Superior temporal gyrus (tissue), 1 donor: ENCODE measurements around the gene NKAIN4.
A peak's percentile ranks its signal among the peaks of the same experiment; 100 is the strongest.

Experiments used
- DNase-seq: peaks from one replicate; pipeline ENCODE4 v3.0.0-alpha.2; 2016; ENCODE audit errors: extremely low spot score

The NKAIN4 gene

DNA sequence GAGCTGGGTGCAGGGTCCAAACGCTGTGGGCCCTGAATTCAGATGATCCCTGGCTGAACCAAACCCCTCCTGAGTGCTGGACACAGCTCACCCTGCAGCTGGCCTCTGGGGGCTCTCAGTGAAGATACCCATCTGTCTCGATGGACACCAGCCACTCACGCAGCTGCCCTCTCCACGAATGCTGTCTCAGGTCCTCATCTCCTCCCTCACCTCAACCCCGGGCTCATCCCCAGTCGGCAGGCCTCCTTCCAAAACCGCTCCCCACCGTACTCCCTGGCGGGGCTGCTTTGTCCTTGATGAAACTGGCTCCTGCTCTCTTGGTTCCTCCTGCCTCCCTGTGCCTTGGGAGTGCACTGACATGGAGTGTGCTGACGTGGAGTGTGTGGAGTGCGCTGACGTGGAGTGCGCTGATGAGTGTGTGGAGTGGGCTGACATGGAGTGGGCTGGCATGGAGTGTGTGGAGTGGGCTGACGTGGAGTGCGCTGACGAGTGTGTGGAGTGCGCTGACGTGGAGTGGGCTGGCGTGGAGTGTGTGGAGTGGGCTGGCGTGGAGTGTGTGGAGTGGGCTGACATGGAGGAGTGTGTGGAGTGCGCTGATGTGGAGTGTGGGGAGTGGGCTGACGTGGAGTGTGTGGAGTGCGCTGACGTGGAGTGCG is 34.3 kb downstream of the NKAIN4 start:
- DNase-seq, result no peak

GRCh38 chr20:63219447-63219821 is 34.8 kb downstream of the NKAIN4 start:
- no peak for DNase-seq

DNA sequence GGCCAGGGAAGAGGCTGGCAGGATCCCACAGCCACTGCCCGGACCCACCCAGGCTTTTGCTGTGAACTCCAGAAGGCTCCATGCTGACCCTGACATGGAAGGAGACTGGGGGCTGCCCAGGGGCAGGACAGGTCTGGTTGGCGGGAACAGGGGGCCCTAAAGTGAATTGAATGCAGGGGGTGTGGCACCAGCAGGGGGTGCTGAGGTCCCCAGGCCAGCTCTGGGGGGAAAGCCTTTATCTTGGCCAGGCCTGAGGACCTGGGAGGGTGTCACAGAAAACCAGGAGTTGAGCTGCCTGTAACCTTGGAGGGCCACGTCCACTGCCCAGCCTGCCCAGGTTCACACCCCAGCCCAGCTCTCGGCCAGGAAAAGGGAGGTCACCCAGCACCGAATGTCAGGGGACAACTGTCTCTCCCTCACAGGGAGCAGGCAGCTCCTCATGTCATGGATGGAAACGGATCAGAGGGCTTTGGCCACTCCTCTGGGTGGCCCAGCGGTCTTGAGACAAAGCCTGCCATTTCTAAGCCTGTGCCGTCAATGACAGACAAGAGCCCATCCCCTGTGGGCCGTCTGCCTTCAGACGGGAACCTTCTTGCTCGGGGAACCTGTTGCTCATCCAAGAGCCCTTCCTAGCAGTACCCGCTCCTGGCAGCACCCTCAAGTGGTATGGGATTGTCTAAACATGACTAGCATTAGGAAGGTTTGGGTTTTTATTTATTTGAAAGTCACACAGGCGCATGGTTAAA is 35.4 kb downstream of the NKAIN4 start:
- DNase-seq, result no peak

DNA sequence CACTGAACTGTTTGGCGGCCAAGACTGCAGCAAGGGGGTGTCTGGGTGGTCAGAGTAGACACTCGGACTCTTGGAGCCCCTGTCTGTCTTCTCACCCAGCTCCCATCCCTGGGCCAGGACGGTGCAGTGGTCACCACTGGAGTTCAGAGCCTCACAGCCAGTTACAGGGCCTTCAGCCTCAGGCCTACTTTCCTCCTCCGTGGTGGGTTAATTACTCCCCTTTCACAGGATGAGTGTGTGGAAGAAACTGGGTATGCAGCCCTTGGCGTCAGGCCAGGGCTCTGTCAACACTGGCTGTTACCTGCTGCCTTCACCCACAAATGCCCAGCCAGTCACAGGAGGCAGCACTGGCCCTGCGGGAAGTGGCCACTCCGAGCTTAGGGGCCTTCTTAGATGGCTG is 36.6 kb downstream of the NKAIN4 start:
- no peak for DNase-seq

DNA sequence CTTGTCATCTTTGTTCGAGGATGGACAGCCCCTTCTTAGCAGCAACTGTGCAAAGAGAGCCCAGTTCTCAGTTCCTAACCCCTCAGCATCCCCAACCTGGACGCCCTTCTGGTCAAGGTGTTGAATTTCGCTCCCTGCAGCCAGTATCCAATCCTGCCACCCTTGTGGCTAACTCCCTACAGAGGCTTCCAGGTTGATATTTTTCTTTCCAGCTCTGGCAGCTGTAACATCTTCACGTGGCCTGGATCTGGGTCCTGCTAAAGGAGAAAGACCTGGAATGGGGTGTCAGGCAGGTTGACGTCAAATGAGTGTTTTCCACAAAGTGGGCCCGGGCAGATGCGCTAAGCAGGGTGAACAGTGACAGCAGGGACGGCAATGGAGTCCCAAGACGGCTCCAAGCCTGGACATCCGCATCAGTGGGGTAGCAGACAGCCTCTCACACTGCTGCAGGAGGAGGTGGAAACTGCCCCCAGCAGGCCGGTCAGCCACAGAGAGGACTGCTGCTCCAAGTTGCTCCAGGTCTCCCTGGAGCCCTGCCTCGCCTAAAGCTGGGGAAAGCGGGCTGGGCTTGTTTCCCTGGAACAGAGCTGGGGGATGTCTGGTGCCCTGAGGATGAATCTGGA is 37.3 kb downstream of the NKAIN4 start:
- DNase-seq, result no peak

DNA sequence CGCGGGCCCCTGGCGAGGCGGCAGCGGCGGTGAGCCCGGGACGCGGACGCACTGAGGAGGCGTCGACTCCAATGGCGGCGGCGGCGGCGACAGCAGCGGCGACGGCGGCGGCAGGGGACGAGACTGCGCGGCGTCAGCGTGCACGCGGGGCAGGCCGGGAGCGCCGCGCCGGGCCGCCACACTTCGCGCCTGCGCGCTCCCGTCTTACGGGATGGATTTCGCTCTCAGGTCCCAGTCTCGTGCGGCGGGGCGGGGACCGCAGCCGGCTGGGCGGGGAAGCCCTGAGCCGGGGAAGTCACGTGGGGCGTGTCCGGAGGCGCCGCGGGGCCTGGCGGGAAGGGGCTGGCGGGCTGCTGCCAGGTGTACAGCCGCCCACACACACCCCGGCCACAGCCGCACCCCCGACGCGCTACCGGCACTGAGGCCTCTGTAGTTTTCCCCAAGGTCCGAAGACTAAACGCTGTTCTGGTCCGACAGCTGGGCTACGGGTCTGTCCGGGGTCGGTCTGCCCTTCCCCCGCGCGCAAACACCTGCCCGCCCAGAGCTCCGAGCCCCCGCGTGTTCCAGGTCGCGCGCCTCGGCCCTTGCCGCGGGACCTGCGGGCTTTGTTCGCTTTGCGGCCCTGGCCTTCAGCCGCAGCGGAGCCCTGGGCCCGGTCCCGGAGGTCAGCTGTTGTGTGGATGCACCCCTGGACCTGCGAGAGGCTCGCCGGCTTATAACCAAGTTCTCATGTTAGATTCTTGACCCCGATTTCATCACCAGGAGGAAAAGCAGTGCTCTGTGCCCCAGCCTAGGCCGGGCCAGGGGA is 38.0 kb downstream of the NKAIN4 start, which contains the start of gene YTHDF1:
Gene YTHDF1 (minus strand): TSS at position 91 of the 808 bp plus-strand sequence. CDS start 239 bp downstream, outside the sequence.
- DNase-seq, result peak; percentile 96

GRCh38 chr20:63215101-63216040 is 38.9 kb downstream of the NKAIN4 start:
- no peak for DNase-seq

- DNase-seq, result no peak
Measured at GRCh38 chr20:63214514-63214913, 39.7 kb downstream of the NKAIN4 start.

GRCh38 chr20:63212792-63213191 is 41.5 kb downstream of the NKAIN4 start:
- no peak for DNase-seq

DNA sequence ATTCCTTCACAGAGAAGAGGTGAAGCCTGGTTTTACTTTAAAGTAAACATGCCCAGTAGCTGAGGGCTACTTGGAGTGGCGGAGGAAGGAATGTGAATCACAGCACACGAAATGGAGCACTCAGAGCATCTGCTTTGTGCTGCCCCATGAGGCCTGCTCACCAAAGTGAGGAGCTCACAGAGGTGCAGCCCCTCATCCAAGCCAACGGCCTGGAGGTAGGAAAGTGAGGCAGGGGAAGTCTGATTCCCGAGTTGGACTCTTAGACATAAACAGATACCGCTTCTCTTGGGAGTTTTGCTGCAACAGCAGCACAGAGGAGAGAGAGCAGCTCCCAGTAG is 41.9 kb downstream of the NKAIN4 start:
- DNase-seq, result no peak

DNA sequence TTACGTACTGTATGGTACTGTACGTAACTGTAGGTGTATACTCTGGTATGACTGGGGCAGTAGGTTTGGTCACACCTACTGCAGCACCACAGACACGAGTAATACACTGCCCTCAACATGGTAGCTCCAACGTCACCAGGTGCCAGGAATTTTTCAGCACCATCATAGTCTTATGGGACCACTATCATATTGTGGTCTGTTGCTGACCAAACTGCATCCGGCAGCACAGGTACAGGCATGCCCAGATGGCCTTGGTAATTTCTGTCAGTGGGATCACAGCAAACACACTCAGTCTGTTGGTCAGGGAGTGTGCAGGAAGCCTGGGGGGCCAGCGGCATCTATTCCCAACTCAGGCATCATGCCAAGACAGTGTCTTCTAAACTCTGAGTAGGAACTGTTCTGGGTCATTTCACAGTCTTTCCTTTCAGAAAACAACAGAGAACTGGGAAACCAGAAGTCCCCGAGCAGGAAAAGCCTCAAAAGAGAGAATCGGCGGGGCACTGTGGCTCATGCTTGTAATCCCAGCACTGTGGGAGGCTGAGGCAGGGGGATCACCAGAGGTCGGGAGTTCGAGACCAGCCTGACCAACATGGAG is 44.2 kb downstream of the NKAIN4 start:
- no peak for DNase-seq

DNA sequence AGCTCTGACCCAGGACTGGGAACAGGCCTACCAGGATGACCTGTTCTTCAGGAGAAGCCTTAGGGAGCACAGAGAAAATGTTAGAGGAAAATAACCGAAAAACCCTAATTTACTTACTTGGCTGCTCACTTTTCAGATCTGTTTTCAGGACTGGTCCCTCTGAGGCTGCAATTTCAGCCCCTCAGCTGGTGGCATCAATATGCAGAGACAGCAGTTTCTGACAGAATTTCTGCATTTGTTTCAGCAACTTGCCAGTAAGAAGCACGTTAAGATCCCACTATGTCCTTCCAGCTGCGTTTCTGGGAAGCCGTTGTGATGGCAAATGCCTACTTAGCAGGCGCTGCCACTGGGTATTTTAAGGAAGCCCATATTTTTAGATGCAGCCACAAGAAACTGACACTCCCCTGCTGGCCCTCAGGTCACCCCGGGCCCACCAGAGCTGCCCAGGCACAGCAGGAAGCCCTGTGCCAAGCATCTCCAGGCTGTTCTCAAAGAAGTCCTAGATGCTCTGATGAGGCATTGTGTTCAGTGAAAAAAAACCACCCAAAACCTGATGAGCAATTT is 45.8 kb downstream of the NKAIN4 start:
- no peak for DNase-seq

- no peak for DNase-seq
Measured at GRCh38 chr20:63206878-63207277, 47.4 kb downstream of the NKAIN4 start.

DNA sequence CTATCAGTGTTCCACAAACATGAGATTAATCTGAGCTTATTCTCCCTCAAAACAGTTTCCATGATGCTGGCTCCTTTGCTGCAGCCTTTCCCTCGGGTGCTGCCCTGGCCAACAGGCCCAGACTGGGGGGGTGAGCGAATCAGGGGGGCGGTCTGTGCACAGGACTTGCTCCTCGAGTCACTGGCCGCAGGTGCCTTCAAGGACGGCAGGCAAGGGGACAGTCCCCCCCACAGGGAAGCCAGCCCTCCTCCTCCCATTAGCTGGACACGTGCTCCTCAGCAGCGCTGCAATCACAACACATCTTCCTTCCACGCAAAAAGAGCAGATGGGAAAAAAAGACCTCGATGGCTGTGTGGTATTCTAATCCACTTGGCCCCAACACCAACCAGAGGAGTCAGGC is 48.4 kb downstream of the NKAIN4 start:
- no peak for DNase-seq

DNA sequence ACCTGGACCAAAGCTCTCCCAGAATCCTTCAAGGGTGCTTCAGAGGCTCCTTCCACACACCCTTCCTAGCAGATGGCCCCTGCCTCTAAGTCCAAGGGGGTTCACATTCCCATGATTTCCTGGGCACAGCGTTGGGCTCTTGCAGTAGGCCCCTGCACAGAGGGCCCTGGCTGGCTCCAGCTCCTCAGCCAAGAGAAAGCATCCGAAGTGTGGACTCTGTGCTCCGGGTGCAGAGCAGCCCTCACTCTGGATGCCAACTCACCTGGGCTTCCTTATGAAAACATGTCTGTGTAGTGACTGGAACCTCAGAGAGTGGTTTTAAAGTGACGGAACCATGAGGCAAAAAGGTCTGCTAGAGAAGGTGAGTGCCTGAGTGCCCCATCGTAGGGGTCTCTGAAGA is 49.9 kb downstream of the NKAIN4 start:
- no peak for DNase-seq

DNA sequence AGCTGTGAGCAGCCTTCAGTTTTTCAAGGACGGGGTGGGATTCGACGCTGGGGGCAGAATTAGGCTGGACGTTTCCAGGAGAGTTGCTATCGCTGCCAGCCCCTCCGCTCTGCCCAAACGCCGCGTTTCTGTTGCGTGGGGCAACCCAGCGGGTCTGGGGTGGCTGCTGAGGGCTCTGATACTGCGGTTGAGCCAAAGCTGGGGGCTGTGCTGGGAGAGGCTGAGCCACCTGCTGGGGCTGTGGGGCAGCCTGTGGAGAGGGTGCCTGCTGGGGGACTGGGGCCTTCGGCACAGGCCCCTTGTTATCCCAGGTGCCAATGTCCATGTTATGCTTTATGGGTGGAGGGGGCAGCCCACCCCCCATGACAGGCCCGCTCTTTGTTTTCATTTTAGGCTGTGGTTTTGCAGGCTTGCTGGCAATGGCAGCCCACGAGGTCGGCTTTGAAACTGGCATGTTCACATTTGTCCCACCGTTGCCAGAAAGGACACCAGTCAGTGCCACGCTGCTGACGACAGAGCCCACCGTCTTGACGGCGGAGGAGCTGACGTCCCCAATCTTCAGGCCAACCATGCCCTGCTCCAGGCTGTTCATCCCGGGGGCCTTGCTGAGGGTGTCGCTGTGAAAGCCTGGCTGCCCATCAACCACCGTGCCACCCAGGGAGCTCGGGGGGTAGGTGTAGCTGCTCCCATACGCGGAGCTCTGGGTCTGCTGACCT is 51.3 kb downstream of the NKAIN4 start:
- DNase-seq, result no peak

DNA sequence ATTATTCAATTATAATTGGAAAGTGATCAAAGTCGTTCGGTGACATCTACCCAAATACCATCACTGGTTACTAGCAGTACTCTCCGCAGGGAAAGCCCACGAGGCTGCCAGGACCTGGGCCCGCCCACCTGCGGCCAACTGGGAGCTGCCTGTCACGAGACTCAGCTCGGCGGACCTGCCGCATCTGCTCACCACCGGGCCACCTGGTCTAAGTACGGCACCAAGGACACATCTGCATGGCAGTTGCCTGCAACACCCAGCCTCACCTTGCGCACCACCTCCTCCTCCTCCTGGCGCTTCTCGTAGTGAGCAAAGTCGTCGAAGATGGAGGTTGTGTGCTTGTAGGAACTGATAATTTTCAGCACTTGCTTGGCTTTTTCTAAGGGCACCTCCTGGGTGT is 52.2 kb downstream of the NKAIN4 start:
- no peak for DNase-seq

DNA sequence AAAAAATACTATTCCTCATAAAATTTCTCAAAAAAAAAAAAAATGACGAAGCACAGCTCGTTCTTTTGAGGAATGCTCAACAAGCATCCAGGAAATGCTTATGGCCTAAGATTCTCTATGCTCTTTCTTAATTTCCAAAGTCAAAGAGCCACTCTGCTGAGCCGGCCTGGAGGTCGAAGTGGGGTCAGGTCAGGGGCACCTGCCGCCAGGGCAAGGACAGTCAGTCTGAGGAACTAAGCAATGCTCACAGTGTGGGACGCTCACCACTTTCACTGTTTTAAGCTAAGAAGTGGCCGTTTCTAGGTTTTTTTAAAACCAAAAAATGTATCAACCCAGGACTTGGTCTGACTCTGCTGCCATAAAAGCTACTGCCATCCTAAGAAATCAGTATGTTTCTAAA is 55.7 kb downstream of the NKAIN4 start:
- no peak for DNase-seq

GRCh38 chr20:63196768-63197470 is 57.3 kb downstream of the NKAIN4 start:
- DNase-seq, result no peak
